ENCODE data around the gene WNT5B.
"Not testable (repeated sequence)": the region's sequence is repeated elsewhere in the genome, so short reads cannot be mapped to it uniquely, and the experiment has no call there.

DNA sequence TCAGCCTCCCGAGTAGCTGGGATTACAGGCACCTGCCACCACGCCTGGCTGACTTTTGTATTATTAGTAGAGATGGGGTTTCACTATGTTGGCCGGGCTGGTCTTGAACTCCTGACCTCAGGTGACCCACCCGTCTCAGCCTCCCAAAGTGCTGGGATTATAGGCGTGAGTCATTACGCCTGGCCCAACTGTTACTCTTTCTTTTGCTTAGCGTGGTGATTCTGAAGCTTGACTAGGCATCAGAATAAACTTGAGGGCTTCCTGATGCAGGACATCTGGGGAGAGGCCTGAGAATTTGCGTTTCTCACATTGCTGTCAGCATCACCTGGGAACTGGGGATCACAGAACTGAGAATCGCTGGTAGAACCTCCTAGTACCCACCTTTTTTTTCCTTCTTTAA, 26.3 kb upstream of the WNT5B start:
- TF ChIP-seq, protein P1, sequence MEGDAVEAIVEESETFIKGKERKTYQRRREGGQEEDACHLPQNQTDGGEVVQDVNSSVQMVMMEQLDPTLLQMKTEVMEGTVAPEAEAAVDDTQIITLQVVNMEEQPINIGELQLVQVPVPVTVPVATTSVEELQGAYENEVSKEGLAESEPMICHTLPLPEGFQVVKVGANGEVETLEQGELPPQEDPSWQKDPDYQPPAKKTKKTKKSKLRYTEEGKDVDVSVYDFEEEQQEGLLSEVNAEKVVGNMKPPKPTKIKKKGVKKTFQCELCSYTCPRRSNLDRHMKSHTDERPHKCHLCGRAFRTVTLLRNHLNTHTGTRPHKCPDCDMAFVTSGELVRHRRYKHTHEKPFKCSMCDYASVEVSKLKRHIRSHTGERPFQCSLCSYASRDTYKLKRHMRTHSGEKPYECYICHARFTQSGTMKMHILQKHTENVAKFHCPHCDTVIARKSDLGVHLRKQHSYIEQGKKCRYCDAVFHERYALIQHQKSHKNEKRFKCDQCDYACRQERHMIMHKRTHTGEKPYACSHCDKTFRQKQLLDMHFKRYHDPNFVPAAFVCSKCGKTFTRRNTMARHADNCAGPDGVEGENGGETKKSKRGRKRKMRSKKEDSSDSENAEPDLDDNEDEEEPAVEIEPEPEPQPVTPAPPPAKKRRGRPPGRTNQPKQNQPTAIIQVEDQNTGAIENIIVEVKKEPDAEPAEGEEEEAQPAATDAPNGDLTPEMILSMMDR (conservative IDR thresholded peaks at IDR 0.05; ENCODE audit: low read length), result not testable (repeated sequence)
- not testable (repeated sequence) for TF ChIP-seq EZH2phosphoT487 (IDR thresholded peaks at IDR 0.05; ENCODE audit: borderline replicate concordance)

Measured in Loucy (cell line).